ENCODE results near the gene FUT3. TPM values are rescaled to one million over a fixed set of nuclear protein-coding genes. Genes with fewer than 3 reads are reported as not detected.

The FUT3 gene
- total RNA-seq, 1 donor from 2014 or later: not detected

GRCh38 chr19:5882421-5882968, 31.2 kb upstream of the FUT3 start:
- DNase-seq (ENCODE audit: low spot score in 2 of 2): no peak
- intact Hi-C loops (cut with DNase I): no loop called here
- Histone ChIP-seq H3K27me3 (peaks cover 3% of the 10 kb centered on the region), H3K27ac (no peak overlapping the region), H3K4me3 (no peak overlapping the region), H3K4me1 (peaks cover 0 to 4% of the 10 kb centered on the region in 2 donors), H3K36me3 (no peaks in the 10 kb centered on the region), H3K9me3 (no peaks in the 10 kb centered on the region)
- TF ChIP-seq CTCF (IDR thresholded peaks at IDR 0.05): no peak

GRCh38 chr19:5881543-5882299, 30.5 kb upstream of the FUT3 start:
- Histone ChIP-seq H3K27ac (no peak overlapping the region), H3K9me3 (no peaks in the 10 kb centered on the region), H3K4me1 (peaks cover 0 to 4% of the 10 kb centered on the region in 2 donors), H3K36me3 (no peaks in the 10 kb centered on the region), H3K27me3 (peaks cover 3% of the 10 kb centered on the region), H3K4me3 (no peak overlapping the region)
- DNase-seq (ENCODE audit: low spot score in 2 of 2): no peak
- intact Hi-C loops (cut with DNase I): no loop called here
- no peak for TF ChIP-seq CTCF (IDR thresholded peaks at IDR 0.05)

- Histone ChIP-seq H3K9me3 (no peaks in the 10 kb centered on the region), H3K4me3 (no peak overlapping the region), H3K27ac (no peak overlapping the region), H3K27me3 (peaks cover 3% of the 10 kb centered on the region), H3K36me3 (no peaks in the 10 kb centered on the region), H3K4me1 (peaks cover 0 to 4% of the 10 kb centered on the region in 2 donors)
- TF ChIP-seq CTCF (IDR thresholded peaks at IDR 0.05): no peak
- intact Hi-C loops (cut with DNase I): no loop called here
- DNase-seq (ENCODE audit: low spot score in 2 of 2): no peak
Observed at GRCh38 chr19:5880604-5881078, 29.4 kb upstream of the FUT3 start.

- H3K4me3 ChIP-seq: no peak overlapping the region
Observed at GRCh38 chr19:5880196-5880595, 28.9 kb upstream of the FUT3 start.

GRCh38 chr19:5877882-5878281, 26.6 kb upstream of the FUT3 start:
- no peak for TF ChIP-seq CTCF (IDR thresholded peaks at IDR 0.05)
- Histone ChIP-seq H3K27me3 (peaks cover 3% of the 10 kb centered on the region), H3K36me3 (no peaks in the 10 kb centered on the region), H3K4me3 (no peak overlapping the region), H3K27ac (no peak overlapping the region), H3K9me3 (no peaks in the 10 kb centered on the region), H3K4me1 (peaks cover 0 to 4% of the 10 kb centered on the region in 2 donors)
- intact Hi-C loops (cut with DNase I): no loop called here
- DNase-seq (ENCODE audit: low spot score in 2 of 2): no peak

More at GRCh38 chr19:5880196-5880595, 28.9 kb upstream of the FUT3 start:
- Histone ChIP-seq H3K27me3 (peaks cover 3% of the 10 kb centered on the region), H3K4me1 (peaks cover 0 to 4% of the 10 kb centered on the region in 2 donors), H3K27ac (no peak overlapping the region), H3K9me3 (no peaks in the 10 kb centered on the region), H3K36me3 (no peaks in the 10 kb centered on the region)
- no peak for TF ChIP-seq CTCF (IDR thresholded peaks at IDR 0.05)
- DNase-seq (ENCODE audit: low spot score in 2 of 2): no peak
- intact Hi-C loops (cut with DNase I): no loop called here

All from ascending aorta (tissue), 2 donors.